22Rv1 (cell line): ENCODE results near the gene CCR5.

Source experiments
- ZFX ChIP-seq: fragments of 450-650 bp; IDR thresholded peaks from 2 replicates; pipeline ENCODE4 v1.6.1; 2017; ENCODE audit warnings: antibody characterized with exemption, borderline replicate concordance
- TF ChIP-seq, protein P1 (sequence below): fragments of 450-650 bp; IDR thresholded peaks from 2 replicates; pipeline ENCODE4 v1.5.1; 2017; ENCODE audit warnings: mild to moderate bottlenecking

DNA sequence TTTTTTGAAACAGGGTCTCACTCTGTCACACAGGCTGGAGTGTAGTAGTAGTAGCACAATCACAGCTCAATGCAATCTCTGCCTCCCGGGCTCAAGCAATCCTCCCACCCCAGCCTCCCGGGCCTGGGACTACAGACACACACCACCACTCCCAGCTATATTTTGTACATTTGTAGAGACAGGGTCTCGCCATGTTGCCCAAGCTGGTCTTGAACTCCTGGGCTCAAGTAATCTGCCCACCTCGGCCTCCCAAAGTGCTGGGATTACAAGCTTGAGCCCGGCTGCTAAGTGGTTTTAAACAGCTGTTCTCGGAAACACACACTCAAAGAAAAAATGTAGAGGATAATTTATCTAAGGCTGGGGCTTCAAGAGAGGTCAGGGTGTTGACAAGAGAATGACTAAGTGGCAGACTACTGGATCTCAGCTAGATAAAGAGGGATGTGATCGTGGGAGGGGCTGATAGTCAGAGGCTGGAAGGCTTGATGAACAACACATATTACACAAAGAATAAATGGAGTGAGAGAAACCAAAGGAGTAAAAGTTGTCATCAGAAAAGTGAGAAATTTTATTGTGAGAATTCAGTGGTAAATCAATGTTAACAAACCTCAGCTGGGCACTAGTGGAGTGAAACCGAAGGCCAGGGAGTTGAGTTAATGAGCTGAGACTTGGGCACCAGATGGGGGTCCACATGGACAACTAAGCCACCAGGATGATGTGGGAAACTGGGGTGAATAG is 29.4 kb downstream of the CCR5 start:
- TF ChIP-seq, protein P1, sequence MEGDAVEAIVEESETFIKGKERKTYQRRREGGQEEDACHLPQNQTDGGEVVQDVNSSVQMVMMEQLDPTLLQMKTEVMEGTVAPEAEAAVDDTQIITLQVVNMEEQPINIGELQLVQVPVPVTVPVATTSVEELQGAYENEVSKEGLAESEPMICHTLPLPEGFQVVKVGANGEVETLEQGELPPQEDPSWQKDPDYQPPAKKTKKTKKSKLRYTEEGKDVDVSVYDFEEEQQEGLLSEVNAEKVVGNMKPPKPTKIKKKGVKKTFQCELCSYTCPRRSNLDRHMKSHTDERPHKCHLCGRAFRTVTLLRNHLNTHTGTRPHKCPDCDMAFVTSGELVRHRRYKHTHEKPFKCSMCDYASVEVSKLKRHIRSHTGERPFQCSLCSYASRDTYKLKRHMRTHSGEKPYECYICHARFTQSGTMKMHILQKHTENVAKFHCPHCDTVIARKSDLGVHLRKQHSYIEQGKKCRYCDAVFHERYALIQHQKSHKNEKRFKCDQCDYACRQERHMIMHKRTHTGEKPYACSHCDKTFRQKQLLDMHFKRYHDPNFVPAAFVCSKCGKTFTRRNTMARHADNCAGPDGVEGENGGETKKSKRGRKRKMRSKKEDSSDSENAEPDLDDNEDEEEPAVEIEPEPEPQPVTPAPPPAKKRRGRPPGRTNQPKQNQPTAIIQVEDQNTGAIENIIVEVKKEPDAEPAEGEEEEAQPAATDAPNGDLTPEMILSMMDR = no peak
- TF ChIP-seq ZFX = no peak
